ES-I3 (cell line): ENCODE measurements around the gene SUMF1.
"Not testable (repeated sequence)": the region's sequence is repeated elsewhere in the genome, so short reads cannot be mapped to it uniquely, and the experiment has no call there.

ENCODE experiments used
- H3K36me3 ChIP-seq: 2 replicates; pipeline ENCODE4 v1.6.1; 2013; ENCODE audit warnings: mild to moderate bottlenecking, low read length, control low read depth, moderate library complexity; ENCODE audit not compliant: insufficient read depth
- H3K4me1 ChIP-seq: 2 replicates; pipeline ENCODE4 v1.6.1; 2013; ENCODE audit warnings: mild to moderate bottlenecking, control low read depth, low read length; ENCODE audit not compliant: insufficient read depth
- H3K9ac ChIP-seq: 2 replicates; pipeline ENCODE4 v1.6.1; 2013; ENCODE audit warnings: low read depth, mild to moderate bottlenecking, low read length, moderate library complexity
- H3K9me3 ChIP-seq: 2 replicates; pipeline ENCODE4 v1.6.1; 2013; ENCODE audit warnings: mild to moderate bottlenecking, low read length, moderate library complexity; ENCODE audit not compliant: control insufficient read depth, insufficient read depth

The SUMF1 gene

DNA sequence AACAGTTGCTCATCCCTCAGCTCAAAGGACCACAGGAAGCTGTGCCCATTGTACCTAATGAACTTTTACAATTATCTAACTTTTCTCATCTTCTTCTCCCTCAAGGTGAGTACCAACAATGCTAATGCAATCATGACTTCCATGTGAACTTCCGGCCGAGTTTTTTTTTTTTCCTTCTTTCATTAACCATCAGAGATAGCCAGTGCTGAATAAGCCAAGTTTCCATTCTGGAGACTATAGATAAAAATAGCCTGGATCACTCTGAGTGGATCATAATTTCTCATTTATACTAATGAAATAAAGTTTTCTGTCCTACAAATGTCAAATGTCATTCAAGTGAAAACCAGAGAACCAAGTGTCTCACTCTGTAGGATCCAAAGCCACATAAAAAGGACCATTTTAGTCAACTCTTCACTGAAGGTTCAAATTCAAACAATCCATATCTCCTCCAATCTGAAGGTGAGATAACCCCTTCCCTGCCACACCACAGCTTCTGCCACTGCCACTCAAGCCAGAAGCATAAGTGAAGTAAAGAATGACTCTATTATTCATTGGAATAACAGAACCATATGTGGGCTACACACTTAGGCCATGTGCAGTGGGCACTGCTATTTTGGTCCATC is 5.5 kb downstream of the SUMF1 start:
- Histone ChIP-seq H3K9ac (no peak overlapping the region), H3K4me1 (no peaks in the 10 kb centered on the region), H3K36me3 (no peaks in the 10 kb centered on the region), H3K9me3 (no peaks in the 10 kb centered on the region)

DNA sequence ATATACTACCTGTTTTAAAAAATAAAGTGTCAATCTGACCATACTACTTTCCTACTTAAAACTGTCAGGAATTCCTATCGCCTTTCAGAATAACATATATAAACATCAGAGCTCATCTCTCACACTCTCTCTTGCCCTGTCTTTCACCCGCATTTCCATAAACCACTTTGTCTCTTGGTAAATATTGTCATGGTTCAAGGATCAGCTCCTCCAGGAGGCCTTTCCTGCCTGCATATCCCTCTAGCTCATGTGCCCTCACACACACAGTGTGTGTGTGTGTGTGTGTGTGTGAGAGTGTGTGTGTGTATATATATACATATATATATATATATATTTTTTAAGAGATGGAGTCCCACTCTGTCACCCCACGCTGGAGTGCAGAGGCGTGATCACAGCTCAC is 6.7 kb downstream of the SUMF1 start:
- Histone ChIP-seq H3K4me1 (no peaks in the 10 kb centered on the region), H3K36me3 (no peaks in the 10 kb centered on the region), H3K9me3 (no peaks in the 10 kb centered on the region), H3K9ac (no peak overlapping the region)

DNA sequence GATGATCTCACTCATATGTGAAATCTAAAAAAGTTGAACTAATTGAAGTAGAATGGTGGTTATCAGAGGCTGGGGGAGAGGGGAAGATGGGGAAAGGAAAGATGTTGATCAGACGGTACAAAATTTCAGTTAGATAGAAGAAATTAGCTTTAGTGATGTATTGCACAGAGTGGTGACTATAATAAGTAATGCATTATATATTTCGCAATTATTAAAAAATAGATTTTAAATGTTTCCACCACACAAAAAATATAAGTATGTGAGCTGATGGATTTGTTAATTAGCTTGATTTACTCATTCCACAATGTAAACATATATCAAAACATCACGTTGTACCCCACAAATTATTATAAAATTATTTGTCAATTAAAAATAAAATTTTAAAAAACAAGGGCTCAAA is 8.1 kb downstream of the SUMF1 start:
- H3K4me1 ChIP-seq, result no peaks in the 10 kb centered on the region
- H3K9ac ChIP-seq, result no peak overlapping the region
- H3K9me3 ChIP-seq, result no peaks in the 10 kb centered on the region
- H3K36me3 ChIP-seq, result no peaks in the 10 kb centered on the region

DNA sequence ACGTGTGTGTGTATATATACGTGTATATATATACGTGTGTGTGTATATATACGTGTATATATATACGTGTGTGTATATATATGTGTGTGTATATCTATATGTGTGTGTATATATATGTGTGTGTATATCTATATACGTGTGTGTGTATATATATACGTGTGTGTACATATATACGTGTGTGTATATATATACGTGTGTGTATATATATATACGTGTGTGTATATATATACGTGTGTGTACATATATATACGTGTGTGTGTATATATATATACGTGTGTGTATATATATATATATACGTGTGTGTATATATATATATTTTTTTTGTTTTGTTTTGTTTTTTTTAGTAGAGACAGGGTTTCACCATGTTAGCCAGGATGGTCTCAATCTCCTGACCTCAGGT is 10.3 kb downstream of the SUMF1 start:
- not testable (repeated sequence) for H3K36me3 ChIP-seq, H3K9ac ChIP-seq, H3K4me1 ChIP-seq, H3K9me3 ChIP-seq

DNA sequence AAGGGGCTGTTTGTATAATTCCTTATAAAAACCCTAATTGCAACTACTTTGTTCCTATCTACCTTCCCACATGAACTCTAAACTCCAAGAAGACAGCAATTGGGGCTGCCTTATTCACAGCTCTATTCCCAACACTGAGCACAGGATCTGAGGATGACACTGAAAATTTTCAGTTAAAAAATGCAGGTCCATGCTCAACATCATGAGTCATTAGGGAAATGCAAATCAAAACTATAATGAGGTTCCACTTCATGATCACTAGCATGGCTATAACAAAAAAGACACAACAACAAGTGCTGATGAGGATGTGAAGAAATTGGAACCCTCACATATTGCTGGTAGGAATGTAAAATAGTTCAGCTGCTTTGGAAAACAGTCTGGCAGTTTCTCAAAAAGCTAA is 12.9 kb downstream of the SUMF1 start:
- no peaks in the 10 kb centered on the region for H3K36me3 ChIP-seq

DNA sequence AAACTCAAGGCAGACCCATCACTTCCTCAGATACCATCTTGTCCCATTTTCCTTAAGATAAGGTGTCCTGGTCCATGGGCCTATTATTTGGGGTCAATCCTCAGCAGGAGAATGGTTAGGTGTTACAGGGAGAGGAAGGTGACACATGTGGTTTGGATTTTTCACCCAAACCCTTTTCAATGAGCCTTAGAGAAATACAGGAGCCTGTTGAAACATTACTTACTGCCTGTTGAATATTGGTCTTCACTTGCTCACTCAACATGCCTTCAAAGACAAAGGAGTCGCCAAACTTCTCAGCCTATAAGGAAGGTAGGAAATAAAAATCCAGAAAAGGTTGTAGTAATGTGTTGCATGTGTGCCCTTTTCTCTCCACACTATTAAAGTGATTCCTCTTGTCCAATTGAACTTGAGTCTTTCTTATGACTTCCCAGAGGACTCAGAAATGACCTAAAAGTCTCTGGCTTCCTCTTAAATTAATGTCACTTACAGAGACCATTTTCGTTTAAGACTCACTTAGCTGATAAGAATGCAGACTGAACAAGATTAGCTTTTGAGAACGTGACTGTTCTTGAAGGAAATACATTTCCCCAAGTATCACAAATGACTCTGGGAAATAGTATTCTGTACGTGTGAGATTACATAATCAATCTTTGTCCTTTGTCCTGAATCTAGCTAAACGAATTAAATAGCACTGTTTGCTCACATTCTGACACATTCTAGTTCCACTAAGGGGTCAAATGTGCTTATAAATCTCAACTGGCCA is 17.8 kb downstream of the SUMF1 start:
- peaks cover 12% of the 10 kb centered on the region; the same call in 1 of the 2 replicates for H3K4me1 ChIP-seq
- H3K9me3 ChIP-seq, result no peaks in the 10 kb centered on the region
- no peak overlapping the region for H3K9ac ChIP-seq
- no peaks in the 10 kb centered on the region for H3K36me3 ChIP-seq

More for the DNA sequence above, 12.9 kb downstream of the SUMF1 start:
- Histone ChIP-seq H3K9me3 (no peaks in the 10 kb centered on the region), H3K4me1 (no peaks in the 10 kb centered on the region), H3K9ac (no peak overlapping the region)

DNA sequence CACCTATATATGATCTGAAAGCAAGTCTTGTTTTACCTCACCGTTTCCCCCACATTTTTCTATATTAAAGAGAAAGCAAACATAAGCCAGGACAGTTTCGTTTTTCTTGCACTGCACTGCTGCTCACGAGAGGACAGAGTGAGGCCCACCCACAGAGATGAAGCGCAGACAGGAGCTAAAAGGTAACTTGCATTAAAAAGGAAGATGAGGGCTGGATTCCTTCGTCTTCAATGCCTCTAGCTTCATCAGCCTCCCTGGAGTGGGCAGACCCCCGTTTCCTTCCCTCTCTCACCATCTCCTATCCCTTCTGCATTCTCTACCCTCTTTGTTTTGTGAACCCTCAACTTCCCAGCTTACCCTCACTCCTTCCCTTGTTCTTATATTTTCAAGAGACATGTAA is 18.9 kb downstream of the SUMF1 start:
- H3K4me1 ChIP-seq, result peaks cover 12% of the 10 kb centered on the region; the same call in 1 of the 2 replicates
- no peaks in the 10 kb centered on the region for H3K36me3 ChIP-seq
- no peaks in the 10 kb centered on the region for H3K9me3 ChIP-seq
- no peak overlapping the region for H3K9ac ChIP-seq

DNA sequence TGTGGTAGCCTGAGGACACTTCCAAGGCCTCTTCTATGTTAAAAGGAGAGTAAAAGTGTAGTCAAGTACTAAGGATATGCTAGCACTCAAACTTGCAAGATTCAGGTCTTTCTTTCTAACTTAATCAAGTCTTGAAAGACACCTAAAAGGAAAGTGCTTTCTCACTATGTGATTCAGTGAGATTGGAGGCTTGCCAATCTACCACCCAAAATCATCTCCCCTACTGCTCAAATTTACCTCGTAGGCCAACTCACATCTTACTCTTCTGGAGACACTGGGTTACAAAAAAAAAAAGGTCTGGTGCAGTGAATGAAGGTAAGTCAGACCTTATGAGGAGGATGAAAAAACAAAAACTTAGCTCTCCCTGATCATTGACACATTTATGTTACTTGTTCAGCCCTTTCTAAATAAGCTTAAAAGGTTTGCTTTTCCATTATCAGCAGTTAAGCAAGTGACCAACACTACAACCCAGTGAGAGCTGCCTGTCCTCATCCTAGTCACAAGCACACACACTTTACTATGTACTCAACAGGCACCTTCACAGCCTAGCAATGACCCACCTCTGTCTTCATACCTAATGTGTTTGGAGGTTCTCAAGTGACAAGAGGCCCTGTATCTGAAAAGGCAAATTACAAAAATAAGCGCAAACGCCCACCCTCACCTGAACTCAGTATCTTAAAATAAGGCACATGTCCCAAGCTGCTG is 19.6 kb downstream of the SUMF1 start:
- Histone ChIP-seq H3K4me1 (peaks cover 12% of the 10 kb centered on the region; the same call in 1 of the 2 replicates), H3K36me3 (no peaks in the 10 kb centered on the region), H3K9ac (no peak overlapping the region), H3K9me3 (no peaks in the 10 kb centered on the region)

DNA sequence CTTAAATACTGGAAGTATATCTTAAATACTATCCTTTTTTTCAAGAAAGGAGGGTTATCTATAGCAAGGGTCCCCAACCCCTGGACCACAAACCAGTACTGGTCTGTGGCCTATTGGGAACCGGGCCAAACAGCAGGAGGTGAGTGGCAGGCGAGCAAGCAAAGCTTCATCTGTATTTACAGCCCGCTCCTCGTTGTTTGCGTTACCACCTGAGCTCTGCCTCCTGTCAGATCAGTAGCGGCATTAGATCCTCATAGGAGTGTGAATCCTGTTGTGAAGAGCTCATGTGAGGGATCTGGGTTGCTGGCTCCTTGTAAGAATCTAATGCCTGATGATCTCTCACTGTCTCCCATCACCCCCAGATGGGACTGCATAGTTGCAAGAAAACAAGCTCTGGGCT is 26.1 kb downstream of the SUMF1 start:
- no peak overlapping the region for H3K9ac ChIP-seq
- H3K4me1 ChIP-seq, result no peaks in the 10 kb centered on the region
- no peaks in the 10 kb centered on the region for H3K9me3 ChIP-seq
- no peaks in the 10 kb centered on the region for H3K36me3 ChIP-seq

DNA sequence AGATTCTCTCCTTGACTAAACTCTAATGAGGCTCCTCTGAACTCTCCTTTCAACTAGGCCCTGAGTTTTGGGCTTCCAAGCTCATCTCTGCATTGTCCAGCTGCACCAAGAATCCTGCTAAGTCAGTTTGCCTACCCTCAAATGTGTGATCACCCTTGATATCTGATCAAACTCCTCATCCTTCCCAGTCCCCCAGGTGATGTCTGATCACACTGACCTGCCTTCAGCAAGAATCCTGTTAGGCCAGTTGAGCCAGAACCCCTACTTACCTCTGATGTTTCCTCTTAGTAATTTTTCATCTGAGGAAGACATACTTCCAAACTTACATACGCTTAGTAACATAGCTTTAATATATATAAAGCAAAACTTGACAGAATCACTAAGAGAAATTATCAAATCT is 28.8 kb downstream of the SUMF1 start:
- H3K36me3 ChIP-seq, result no peaks in the 10 kb centered on the region
- no peaks in the 10 kb centered on the region for H3K4me1 ChIP-seq
- H3K9me3 ChIP-seq, result no peaks in the 10 kb centered on the region
- no peak overlapping the region for H3K9ac ChIP-seq

DNA sequence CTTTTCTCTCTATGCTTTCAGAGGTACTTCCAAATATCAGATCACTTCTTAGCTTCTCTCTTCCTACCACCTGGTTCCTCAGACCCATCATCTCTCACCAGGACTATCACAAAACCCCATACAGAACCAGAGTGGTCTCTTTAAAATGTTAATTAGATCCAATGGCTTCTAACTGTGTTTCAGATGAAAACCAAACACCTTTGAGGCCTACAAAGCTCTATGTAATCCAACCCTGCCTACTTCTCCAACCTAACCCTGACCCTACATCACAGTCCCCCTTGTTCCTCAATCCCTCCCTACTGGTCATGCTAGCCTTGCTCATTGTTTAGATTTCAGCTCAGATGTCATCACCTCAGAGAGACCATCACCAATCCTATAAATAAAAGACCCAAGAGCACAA is 34.8 kb downstream of the SUMF1 start:
- Histone ChIP-seq H3K4me1 (no peaks in the 10 kb centered on the region; the same call in 1 of the 2 replicates), H3K9ac (no peak overlapping the region), H3K36me3 (no peaks in the 10 kb centered on the region), H3K9me3 (no peaks in the 10 kb centered on the region)

DNA sequence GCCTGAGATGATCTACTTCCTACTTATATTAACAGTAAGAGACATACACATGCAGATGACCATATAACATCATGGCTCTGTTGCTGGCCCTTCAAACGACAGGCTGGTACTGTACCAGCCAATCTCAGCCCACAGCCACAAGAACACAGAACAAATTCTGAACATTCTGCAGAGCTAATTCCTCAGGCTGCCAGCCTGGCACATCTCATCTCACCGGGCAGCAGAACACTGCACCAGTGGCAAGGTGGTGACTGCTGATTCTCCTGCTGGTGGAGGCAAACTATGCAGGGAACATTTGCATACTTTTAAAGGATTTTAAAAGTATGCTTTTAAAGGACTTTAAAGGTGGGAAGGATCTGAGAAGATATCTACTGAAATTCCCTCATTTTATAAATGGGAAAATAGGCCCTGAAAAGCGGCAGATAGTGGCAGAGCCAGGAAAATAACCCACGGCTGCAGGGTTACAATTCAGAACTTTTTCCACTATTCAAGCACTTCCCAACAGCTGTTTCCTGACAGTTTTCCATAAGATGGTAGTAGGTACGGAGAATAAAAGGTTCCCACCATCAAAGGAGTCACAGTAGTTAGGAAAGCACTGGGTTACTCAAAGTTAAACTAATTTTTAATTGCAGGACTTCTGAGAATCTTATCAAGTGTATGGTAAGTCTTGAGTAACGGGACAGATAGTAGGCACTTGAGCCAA is 37.3 kb downstream of the SUMF1 start:
- no peaks in the 10 kb centered on the region; the same call in 1 of the 2 replicates for H3K4me1 ChIP-seq
- no peaks in the 10 kb centered on the region for H3K36me3 ChIP-seq
- H3K9me3 ChIP-seq, result no peaks in the 10 kb centered on the region
- H3K9ac ChIP-seq, result no peak overlapping the region

DNA sequence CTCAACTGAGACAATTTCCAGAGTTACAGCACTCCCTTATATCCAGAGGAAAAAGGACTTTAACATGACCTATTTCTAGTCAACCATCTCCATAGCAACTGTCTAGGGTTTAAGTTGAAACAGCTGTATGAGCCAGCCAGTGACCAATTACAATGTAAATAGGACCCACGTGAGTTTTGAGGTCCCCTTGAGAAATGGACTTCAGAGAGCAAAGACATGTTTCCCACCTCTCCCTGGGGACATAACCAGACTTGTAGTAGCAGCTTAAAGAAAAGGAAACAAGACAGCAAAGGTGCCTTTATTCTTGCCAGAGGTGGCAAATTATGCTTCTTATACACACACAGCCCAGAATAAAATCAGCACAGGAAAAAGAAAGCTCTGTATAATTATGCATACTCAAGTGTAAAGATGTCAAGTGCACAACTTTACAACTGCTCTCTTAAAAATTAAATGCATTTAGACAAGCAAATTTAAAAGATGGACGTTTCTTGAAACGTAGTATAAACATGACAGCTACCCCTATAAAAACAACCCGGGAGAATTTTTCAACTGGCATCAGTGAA is 40.2 kb downstream of the SUMF1 start:
- Histone ChIP-seq H3K4me1 (no peaks in the 10 kb centered on the region), H3K9ac (no peak overlapping the region), H3K9me3 (no peaks in the 10 kb centered on the region), H3K36me3 (no peaks in the 10 kb centered on the region)

DNA sequence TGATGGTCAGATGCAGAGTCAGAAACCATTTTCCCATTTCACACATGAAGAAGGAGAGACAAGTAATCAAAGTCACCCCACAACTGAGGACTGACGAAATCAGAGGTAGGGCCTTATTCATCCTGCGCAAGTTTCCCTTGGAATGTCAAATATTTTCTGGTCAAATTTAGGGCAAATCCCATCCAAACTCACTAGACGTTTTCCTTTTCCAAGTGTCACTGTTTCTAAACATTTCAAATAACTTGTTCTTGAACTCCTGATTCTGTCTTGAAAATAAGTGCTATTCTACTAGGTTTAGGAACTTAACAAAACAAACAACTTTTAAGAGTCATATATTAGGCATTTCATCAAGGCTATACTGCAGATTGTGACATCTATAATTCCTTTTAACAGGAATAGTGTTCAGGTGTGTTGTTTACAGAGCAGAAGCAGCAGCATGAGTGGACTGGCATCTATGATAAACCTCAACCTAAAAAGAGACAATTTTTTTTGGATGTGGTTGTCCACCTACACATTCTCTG is 40.7 kb downstream of the SUMF1 start:
- Histone ChIP-seq H3K36me3 (no peaks in the 10 kb centered on the region), H3K4me1 (no peaks in the 10 kb centered on the region), H3K9ac (no peak overlapping the region), H3K9me3 (no peaks in the 10 kb centered on the region)
